ENCODE data around the gene CDK5. TPM values are rescaled to one million over a fixed set of nuclear protein-coding genes. Genes with fewer than 3 reads are reported as not detected.

CDK5 gene
- total and polyA plus RNA-seq, 2 of the 13 experiments (the other 11 are each of a cell fraction or from before 2014, with no cell fraction given), result 16.4 to 21.3 TPM

DNA sequence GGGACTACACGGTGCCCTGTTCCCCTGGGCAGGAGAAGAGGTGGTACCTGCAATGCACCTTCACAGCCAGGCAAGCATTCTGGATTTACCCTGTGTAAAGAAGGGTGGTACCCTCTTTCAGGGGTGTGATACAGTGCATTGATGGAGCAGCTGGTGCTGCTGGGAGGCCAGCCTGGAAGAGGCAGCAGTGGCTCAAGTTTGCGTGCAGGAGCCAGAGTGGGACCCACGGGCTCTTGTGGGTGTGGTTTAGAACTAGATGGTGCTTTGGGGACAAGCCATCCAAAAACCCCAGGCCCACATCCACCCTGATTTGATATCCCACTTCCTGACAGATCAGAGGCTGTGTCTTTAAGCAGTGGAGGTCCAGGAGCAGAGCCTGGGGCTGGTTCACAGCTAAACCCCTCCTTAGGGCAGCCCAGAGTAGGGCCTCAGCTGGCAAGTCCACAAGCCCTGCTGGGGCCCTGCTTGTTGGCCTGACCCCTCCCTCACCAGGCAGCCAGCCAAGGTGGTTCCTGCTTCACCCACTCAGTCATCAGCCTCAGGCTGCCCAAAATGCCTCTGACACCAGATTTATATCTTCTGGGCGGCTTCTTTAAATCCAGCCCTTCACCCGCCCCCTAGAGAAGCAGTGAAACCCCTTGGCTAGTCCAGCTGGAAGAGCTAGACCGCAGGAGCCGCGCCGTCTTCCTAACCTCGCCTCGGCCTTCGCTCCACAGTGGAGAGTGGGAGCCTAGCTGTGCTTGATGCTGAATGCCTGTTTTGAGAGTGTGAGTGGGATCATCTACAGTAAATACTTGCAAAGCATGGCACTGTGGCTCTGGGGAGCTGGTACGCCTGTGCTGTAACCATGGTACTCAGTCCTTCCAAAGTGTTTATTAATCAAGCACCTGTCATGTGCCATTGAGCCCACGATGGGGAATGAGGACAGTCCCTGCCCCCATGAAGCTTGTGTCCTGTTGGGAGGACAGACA, 10.8 kb downstream of the CDK5 start:
- intact Hi-C loops (cut with micrococcal nuclease; ENCODE audit: unreplicated experiment), result no loop called here
- Histone ChIP-seq H3K27me3 (ENCODE audit: control insufficient read depth in 1 of 2, insufficient read depth in 2 of 2, low read length in 2 of 2) (peaks cover 1 to 12% of the 10 kb centered on the region in 2 experiments; a peak in 3 of 5 replicates), H3K9ac (ENCODE audit: insufficient read depth, low read depth, low read length) (no peak overlapping the region), H4K20me1 (ENCODE audit: insufficient read depth, low read length) (no peaks in the 10 kb centered on the region), H3K36me3 (replicated peaks in 1 of 2; ENCODE audit: control insufficient read depth in 1 of 2, insufficient read depth in 2 of 2, low read length in 2 of 2) (no peaks in the 10 kb centered on the region), H3K79me2 (ENCODE audit: insufficient read depth, low read length) (no peaks in the 10 kb centered on the region), H3K27ac (ENCODE audit: extremely low read length, insufficient read depth, low read length) (no peak overlapping the region), H2AFZ (ENCODE audit: low read length) (no peak overlapping the region), H3K9me3 (ENCODE audit: low read length) (no peaks in the 10 kb centered on the region), H3K4me1 (ENCODE audit: insufficient read depth, low read length) (no peaks in the 10 kb centered on the region), H3K4me2 (ENCODE audit: low read depth, low read length) (no peak overlapping the region), H3K4me3 (replicated peaks in 1 of 3; ENCODE audit: insufficient read depth in 1 of 3, low read depth in 2 of 3, low read length in 3 of 3) (no peak overlapping the region)
- no peak for ATAC-seq
- FAIRE-seq, result no peak
- DNase-seq (ENCODE audit: low spot score), result no peak
- ChIA-PET CTCF (ENCODE audit: low intra/inter-chr PET ratio, low total read pairs) (no interaction called here), POLR2A (no interaction called here)
- no TSS peak for BruUV-seq (replicated peaks)
- in situ Hi-C loops (cut with HindIII; ENCODE audit: extremely low pct_ligation_motif_present, low pct_unique_long_range_greater_than_20kb), result no loop called here
- TF ChIP-seq CREB1 (IDR thresholded peaks at IDR 0.05), result no peak
- no peak for TF ChIP-seq CREB1 (CRISPR knock-in tag; IDR thresholded peaks at IDR 0.05)
- TF ChIP-seq HES4 (CRISPR knock-in tag; IDR thresholded peaks at IDR 0.05; ENCODE audit: borderline replicate concordance), result no peak
- TF ChIP-seq, protein P1, sequence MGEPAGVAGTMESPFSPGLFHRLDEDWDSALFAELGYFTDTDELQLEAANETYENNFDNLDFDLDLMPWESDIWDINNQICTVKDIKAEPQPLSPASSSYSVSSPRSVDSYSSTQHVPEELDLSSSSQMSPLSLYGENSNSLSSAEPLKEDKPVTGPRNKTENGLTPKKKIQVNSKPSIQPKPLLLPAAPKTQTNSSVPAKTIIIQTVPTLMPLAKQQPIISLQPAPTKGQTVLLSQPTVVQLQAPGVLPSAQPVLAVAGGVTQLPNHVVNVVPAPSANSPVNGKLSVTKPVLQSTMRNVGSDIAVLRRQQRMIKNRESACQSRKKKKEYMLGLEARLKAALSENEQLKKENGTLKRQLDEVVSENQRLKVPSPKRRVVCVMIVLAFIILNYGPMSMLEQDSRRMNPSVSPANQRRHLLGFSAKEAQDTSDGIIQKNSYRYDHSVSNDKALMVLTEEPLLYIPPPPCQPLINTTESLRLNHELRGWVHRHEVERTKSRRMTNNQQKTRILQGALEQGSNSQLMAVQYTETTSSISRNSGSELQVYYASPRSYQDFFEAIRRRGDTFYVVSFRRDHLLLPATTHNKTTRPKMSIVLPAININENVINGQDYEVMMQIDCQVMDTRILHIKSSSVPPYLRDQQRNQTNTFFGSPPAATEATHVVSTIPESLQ (CRISPR knock-in tag; conservative IDR thresholded peaks at IDR 0.05), result no peak
- TF ChIP-seq SALL1 (CRISPR knock-in tag; IDR thresholded peaks at IDR 0.05), result no peak
- 81% methylated on average over 13 of the region's 14 CpGs for whole genome bisulfite sequencing (ENCODE audit: low lambda C conversion rate)

DNA sequence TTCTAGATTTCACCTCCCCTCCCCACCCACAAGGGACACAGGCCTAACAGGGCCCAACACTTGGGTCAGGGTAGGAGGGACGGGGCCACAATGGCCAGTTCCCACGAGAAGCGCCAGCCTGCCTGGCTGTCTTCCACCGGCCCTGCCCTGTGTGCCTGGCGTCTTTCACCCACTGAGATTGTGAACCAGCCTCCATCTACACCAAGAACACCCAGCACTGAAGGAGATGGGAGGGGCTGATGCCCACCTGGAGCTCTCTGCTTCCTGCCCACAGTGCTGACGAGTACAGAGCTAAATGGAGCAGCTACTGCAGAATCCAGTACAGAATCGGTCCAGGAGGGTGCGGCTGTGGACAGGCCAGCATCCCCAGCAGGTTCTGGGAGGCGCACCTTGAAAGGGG, 11.7 kb downstream of the CDK5 start:
- WGBS (ENCODE audit: low lambda C conversion rate), result 83% methylated on average over 6 of the region's 9 CpGs
- H3K9ac ChIP-seq (ENCODE audit: insufficient read depth, low read depth, low read length), result no peak overlapping the region
- H3K27ac ChIP-seq (ENCODE audit: extremely low read length, insufficient read depth, low read length), result no peak overlapping the region
- peaks cover 1 to 12% of the 10 kb centered on the region in 2 experiments; a peak in 3 of 5 replicates for H3K27me3 ChIP-seq (ENCODE audit: control insufficient read depth in 1 of 2, insufficient read depth in 2 of 2, low read length in 2 of 2)
- no peak overlapping the region for H2AFZ ChIP-seq (ENCODE audit: low read length)
- H3K4me2 ChIP-seq (ENCODE audit: low read depth, low read length), result no peak overlapping the region
- DNase-seq (ENCODE audit: low spot score), result no peak
- ChIA-PET CTCF (ENCODE audit: low intra/inter-chr PET ratio, low total read pairs) (no interaction called here), POLR2A (no interaction called here)
- ATAC-seq, result no peak
- H3K9me3 ChIP-seq (ENCODE audit: low read length), result no peaks in the 10 kb centered on the region
- no peak overlapping the region for H3K4me3 ChIP-seq (replicated peaks in 1 of 3; ENCODE audit: insufficient read depth in 1 of 3, low read depth in 2 of 3, low read length in 3 of 3)
- intact Hi-C loops (cut with micrococcal nuclease; ENCODE audit: unreplicated experiment) (no loop called here), in situ Hi-C loops (cut with HindIII; ENCODE audit: extremely low pct_ligation_motif_present, low pct_unique_long_range_greater_than_20kb) (no loop called here)
- no peaks in the 10 kb centered on the region for H4K20me1 ChIP-seq (ENCODE audit: insufficient read depth, low read length)
- H3K79me2 ChIP-seq (ENCODE audit: insufficient read depth, low read length), result no peaks in the 10 kb centered on the region
- no peak for FAIRE-seq
- no peaks in the 10 kb centered on the region for H3K36me3 ChIP-seq (replicated peaks in 1 of 2; ENCODE audit: control insufficient read depth in 1 of 2, insufficient read depth in 2 of 2, low read length in 2 of 2)
- H3K4me1 ChIP-seq (ENCODE audit: insufficient read depth, low read length), result no peaks in the 10 kb centered on the region
- no TSS peak for BruUV-seq (replicated peaks)
- TF ChIP-seq FOXK1 (CRISPR knock-in tag; IDR thresholded peaks at IDR 0.05; ENCODE audit: borderline replicate concordance, low read depth) (no peak), KDM3A (CRISPR knock-in tag; IDR thresholded peaks at IDR 0.05; ENCODE audit: low read depth) (no peak), MAF1 (CRISPR knock-in tag; IDR thresholded peaks at IDR 0.05; ENCODE audit: borderline replicate concordance) (no peak), ZNF781 (CRISPR knock-in tag; IDR thresholded peaks at IDR 0.05; ENCODE audit: borderline replicate concordance, not compliant biosample characterization) (no peak), ZNF563 (CRISPR knock-in tag; IDR thresholded peaks at IDR 0.05) (no peak), SKI (IDR thresholded peaks at IDR 0.05; ENCODE audit: partially characterized antibody) (no peak), ZSCAN31 (CRISPR knock-in tag; IDR thresholded peaks at IDR 0.05; ENCODE audit: low read depth) (no peak)
- TF ChIP-seq, protein P2, sequence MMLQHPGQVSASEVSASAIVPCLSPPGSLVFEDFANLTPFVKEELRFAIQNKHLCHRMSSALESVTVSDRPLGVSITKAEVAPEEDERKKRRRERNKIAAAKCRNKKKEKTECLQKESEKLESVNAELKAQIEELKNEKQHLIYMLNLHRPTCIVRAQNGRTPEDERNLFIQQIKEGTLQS (CRISPR knock-in tag; IDR thresholded peaks at IDR 0.05), result no peak
- TF ChIP-seq, protein P3, sequence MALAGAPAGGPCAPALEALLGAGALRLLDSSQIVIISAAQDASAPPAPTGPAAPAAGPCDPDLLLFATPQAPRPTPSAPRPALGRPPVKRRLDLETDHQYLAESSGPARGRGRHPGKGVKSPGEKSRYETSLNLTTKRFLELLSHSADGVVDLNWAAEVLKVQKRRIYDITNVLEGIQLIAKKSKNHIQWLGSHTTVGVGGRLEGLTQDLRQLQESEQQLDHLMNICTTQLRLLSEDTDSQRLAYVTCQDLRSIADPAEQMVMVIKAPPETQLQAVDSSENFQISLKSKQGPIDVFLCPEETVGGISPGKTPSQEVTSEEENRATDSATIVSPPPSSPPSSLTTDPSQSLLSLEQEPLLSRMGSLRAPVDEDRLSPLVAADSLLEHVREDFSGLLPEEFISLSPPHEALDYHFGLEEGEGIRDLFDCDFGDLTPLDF (CRISPR knock-in tag; IDR thresholded peaks at IDR 0.05), result no peak

All from HepG2 (cell line).